22Rv1 (cell line): ENCODE measurements around the gene GREB1.

Source experiments
- H3K27ac ChIP-seq: fragments of 450-650 bp; 2 replicates; pipeline ENCODE4 v1.5.1; 2017
- ZFX ChIP-seq: fragments of 450-650 bp; IDR thresholded peaks from 2 replicates; pipeline ENCODE4 v1.6.1; 2017; ENCODE audit warnings: antibody characterized with exemption, borderline replicate concordance
- TF ChIP-seq, protein P1 (sequence below): fragments of 450-650 bp; IDR thresholded peaks from 2 replicates; pipeline ENCODE4 v1.5.1; 2017; ENCODE audit warnings: mild to moderate bottlenecking

Gene GREB1

GRCh38 chr2:11517906-11518305 is 15.9 kb upstream of the GREB1 start:
- no peak for TF ChIP-seq ZFX
- TF ChIP-seq, protein P1, sequence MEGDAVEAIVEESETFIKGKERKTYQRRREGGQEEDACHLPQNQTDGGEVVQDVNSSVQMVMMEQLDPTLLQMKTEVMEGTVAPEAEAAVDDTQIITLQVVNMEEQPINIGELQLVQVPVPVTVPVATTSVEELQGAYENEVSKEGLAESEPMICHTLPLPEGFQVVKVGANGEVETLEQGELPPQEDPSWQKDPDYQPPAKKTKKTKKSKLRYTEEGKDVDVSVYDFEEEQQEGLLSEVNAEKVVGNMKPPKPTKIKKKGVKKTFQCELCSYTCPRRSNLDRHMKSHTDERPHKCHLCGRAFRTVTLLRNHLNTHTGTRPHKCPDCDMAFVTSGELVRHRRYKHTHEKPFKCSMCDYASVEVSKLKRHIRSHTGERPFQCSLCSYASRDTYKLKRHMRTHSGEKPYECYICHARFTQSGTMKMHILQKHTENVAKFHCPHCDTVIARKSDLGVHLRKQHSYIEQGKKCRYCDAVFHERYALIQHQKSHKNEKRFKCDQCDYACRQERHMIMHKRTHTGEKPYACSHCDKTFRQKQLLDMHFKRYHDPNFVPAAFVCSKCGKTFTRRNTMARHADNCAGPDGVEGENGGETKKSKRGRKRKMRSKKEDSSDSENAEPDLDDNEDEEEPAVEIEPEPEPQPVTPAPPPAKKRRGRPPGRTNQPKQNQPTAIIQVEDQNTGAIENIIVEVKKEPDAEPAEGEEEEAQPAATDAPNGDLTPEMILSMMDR = no peak
- no peak overlapping the region for H3K27ac ChIP-seq

GRCh38 chr2:11520092-11520693 is 13.7 kb upstream of the GREB1 start:
- no peak overlapping the region for H3K27ac ChIP-seq
- TF ChIP-seq, protein P1 = no peak
- TF ChIP-seq ZFX = no peak

DNA sequence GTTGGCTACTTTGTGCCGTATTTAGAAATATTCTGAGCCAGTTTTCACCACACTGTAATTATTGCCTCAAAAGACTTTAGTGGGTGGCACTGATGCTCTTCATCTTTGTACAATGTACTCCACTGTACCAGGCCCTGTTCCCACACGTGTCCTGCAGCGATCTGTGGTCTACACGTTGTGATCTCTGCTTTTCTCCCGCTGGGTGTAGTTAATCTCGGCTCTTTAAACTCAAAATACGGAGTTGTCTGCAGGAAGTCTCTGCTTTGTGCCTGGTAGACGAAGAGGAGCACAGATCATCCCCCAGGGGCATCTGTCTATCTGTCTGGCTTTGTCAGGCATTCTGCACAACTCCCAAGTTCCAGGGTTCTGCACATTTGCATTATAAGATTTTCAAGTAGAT is 12.1 kb upstream of the GREB1 start:
- no peak overlapping the region for H3K27ac ChIP-seq
- TF ChIP-seq ZFX = no peak
- TF ChIP-seq, protein P1 = no peak

GRCh38 chr2:11524470-11524869 is 9.4 kb upstream of the GREB1 start:
- H3K27ac ChIP-seq = no peak overlapping the region
- TF ChIP-seq, protein P1 = no peak
- TF ChIP-seq ZFX = no peak

GRCh38 chr2:11525762-11526161 is 8.1 kb upstream of the GREB1 start:
- H3K27ac ChIP-seq = no peak overlapping the region
- TF ChIP-seq, protein P1 = no peak
- no peak for TF ChIP-seq ZFX

DNA sequence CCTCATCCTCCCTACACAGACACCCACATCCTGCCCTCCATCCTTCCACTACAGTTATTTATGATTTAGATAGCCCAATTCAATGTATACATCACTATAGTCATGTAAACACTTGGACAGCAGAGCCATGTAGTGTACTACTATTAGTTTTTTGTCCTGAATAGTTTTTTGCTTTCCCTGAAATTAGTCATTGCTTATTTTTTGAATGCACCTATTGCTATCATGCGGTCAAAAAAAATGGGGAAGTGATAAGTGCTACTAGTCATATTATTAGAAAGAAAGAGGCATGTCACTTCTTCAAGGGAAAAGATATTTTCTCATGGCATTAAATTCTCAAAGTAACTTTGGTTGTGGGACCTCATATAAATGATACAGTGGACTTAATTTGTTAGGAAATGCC is 6.8 kb upstream of the GREB1 start:
- TF ChIP-seq, protein P1 = no peak
- TF ChIP-seq ZFX = no peak
- no peak overlapping the region for H3K27ac ChIP-seq

GRCh38 chr2:11528228-11528627 is 5.6 kb upstream of the GREB1 start:
- no peak overlapping the region for H3K27ac ChIP-seq
- TF ChIP-seq, protein P1 = no peak
- TF ChIP-seq ZFX = no peak
